Rectal smooth muscle tissue (tissue), 1 donor: Measurements from ENCODE around the gene OSBPL10.

Experiments used
- H3K27ac ChIP-seq: one replicate; pipeline ENCODE4 v1.7.0; 2013; ENCODE audit warnings: low read depth, low read length, inconsistent platforms
- H3K27me3 ChIP-seq: one replicate; pipeline ENCODE4 v1.7.0; 2013; ENCODE audit warnings: low read length; ENCODE audit not compliant: control insufficient read depth, insufficient read depth
- H3K36me3 ChIP-seq: one replicate; pipeline ENCODE4 v1.7.0; 2013; ENCODE audit warnings: low read length; ENCODE audit not compliant: control insufficient read depth, insufficient read depth
- H3K4me1 ChIP-seq: one replicate; pipeline ENCODE4 v1.7.0; 2013; ENCODE audit warnings: low read length; ENCODE audit not compliant: control insufficient read depth, insufficient read depth
- H3K4me3 ChIP-seq: one replicate; pipeline ENCODE4 v1.7.0; 2013; ENCODE audit warnings: low read length
- H3K9ac ChIP-seq: one replicate; pipeline ENCODE4 v1.7.0; 2013; ENCODE audit warnings: low read length

OSBPL10 gene

DNA sequence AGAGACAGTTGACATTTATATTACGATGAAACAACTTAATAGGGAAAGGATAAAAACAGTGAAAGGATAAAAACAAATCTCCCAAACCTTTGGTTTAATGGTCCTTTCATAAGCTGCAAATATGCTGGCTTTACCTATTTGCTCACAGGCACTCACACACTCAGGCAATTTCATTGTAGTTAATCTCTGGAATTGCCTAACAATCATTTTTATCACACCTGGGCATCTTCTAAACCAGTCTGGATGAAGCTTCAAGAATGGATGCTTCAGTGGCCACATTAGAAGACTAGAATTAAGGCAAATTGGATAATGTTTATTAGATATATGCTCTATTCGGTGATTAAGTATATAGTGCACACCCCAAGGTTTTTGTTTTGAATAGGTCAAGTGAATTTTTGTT is 13.5 kb downstream of the OSBPL10 start:
- Histone ChIP-seq H3K36me3 (no peaks in the 10 kb centered on the region), H3K27me3 (no peaks in the 10 kb centered on the region), H3K4me1 (peaks cover 4% of the 10 kb centered on the region), H3K9ac (no peak overlapping the region), H3K4me3 (no peak overlapping the region), H3K27ac (no peak overlapping the region)

- Histone ChIP-seq H3K4me3 (no peak overlapping the region), H3K36me3 (no peaks in the 10 kb centered on the region), H3K27me3 (no peaks in the 10 kb centered on the region), H3K4me1 (peaks cover 4% of the 10 kb centered on the region), H3K9ac (no peak overlapping the region), H3K27ac (no peak overlapping the region)
Observed at GRCh38 chr3:31966978-31967591, 14.0 kb downstream of the OSBPL10 start.

GRCh38 chr3:31962801-31963205 is 18.3 kb downstream of the OSBPL10 start:
- no peaks in the 10 kb centered on the region for H3K36me3 ChIP-seq

GRCh38 chr3:31960793-31961431 is 20.1 kb downstream of the OSBPL10 start:
- peaks cover 7% of the 10 kb centered on the region for H3K4me1 ChIP-seq
- no peak overlapping the region for H3K9ac ChIP-seq

More at GRCh38 chr3:31962801-31963205, 18.3 kb downstream of the OSBPL10 start:
- no peak overlapping the region for H3K9ac ChIP-seq
- H3K4me1 ChIP-seq = peaks cover 7% of the 10 kb centered on the region
- H3K4me3 ChIP-seq = no peak overlapping the region
- H3K27ac ChIP-seq = no peak overlapping the region
- H3K27me3 ChIP-seq = no peaks in the 10 kb centered on the region

DNA sequence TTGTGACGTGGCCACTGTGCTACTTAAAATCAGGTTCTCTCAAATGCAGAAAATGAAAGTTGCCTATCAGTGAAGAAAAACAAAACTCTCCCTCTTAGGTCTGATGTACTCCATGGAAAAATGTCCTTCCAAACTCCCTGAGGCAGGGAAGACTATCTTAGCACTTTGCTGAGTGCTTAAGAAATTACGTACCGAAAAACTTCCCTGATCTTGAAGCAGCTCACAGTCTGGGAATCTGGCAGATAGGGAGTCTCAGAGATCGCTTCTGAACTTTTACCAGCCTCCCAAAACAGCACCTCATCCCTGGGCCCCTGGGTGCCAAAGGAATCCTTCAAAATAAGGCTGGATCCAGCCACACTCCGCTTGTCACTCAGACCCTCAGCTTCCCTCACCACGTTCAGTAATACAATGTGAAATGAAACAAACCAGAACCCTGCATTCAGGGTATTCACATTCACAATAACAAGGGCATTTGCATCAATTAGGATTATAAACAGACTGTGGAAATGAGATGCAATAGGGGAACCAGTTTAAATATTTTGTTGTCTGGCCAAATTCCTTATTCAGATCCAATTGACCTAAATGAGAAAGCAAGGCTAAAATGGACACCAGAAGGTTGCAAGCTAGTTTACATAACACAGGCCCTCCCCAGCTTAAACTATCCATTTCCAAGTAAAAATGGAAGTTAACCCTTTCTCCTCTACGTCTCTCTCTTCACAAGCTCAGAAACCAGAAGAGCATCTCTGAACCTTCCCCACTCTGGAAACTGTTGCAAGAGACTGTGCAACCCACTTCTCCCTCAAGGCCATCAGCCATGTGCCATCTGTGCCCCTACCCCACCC is 20.9 kb downstream of the OSBPL10 start:
- no peaks in the 10 kb centered on the region for H3K27me3 ChIP-seq
- no peaks in the 10 kb centered on the region for H3K36me3 ChIP-seq
- no peak overlapping the region for H3K9ac ChIP-seq
- H3K4me1 ChIP-seq = peaks cover 7% of the 10 kb centered on the region
- peak overlapping the region; percentile 59 for H3K27ac ChIP-seq
- peak overlapping the region; percentile 26 for H3K4me3 ChIP-seq

More at GRCh38 chr3:31960793-31961431, 20.1 kb downstream of the OSBPL10 start:
- no peaks in the 10 kb centered on the region for H3K27me3 ChIP-seq
- no peaks in the 10 kb centered on the region for H3K36me3 ChIP-seq
- H3K27ac ChIP-seq = no peak overlapping the region
- no peak overlapping the region for H3K4me3 ChIP-seq

- Histone ChIP-seq H3K27ac (peak overlapping the region; percentile 59), H3K4me3 (no peak overlapping the region), H3K9ac (no peak overlapping the region)
Observed at GRCh38 chr3:31959251-31959650, 21.8 kb downstream of the OSBPL10 start.

DNA sequence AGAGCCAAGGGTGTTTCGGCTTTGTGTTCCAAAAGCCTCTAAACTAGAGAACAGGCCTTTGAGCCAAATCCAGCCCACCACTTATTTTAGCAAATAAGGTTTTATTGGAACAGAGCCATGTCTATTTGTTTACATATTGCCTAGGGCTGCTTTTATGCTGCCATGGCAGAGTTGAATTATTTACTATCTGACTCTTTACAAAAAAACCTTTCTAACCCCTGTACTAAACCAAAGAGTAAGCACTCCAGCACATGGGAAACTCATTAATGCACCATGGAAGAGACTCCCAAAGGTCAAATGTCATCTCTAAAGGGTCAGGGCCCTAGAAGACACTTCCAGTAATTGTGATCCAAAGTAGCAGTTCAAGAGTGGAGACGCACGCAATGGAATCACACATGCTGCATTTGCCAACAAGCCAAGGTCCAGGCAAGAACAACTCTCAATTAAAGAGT is 22.3 kb downstream of the OSBPL10 start:
- no peak overlapping the region for H3K4me3 ChIP-seq
- no peak overlapping the region for H3K9ac ChIP-seq
- no peaks in the 10 kb centered on the region for H3K27me3 ChIP-seq
- no peaks in the 10 kb centered on the region for H3K36me3 ChIP-seq
- peaks cover 7% of the 10 kb centered on the region for H3K4me1 ChIP-seq
- peak overlapping the region; percentile 33 for H3K27ac ChIP-seq

More at GRCh38 chr3:31959251-31959650, 21.8 kb downstream of the OSBPL10 start:
- H3K36me3 ChIP-seq = no peaks in the 10 kb centered on the region
- peaks cover 7% of the 10 kb centered on the region for H3K4me1 ChIP-seq
- no peaks in the 10 kb centered on the region for H3K27me3 ChIP-seq

DNA sequence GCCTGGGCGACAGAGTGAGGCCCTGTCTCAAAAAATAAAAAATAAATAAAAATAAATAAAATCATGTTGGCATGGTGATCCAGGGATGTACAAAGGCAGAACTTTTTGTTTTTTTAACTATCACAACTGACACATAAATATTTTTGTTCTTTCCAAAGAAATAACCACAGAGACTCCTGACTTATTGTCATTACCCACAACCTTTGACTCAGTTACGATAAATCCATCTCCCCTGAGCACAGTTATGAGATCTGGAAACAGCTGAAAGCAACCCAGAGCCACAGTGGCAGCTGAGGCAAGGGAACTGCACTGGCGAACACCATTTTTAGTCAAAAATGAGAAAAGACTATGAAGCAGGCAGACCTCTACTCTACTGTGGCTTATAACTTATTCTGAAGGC is 24.0 kb downstream of the OSBPL10 start:
- Histone ChIP-seq H3K27ac (no peak overlapping the region), H3K36me3 (no peaks in the 10 kb centered on the region), H3K9ac (no peak overlapping the region)

GRCh38 chr3:31955581-31955980 is 25.5 kb downstream of the OSBPL10 start:
- Histone ChIP-seq H3K4me3 (no peak overlapping the region), H3K36me3 (no peaks in the 10 kb centered on the region), H3K4me1 (peaks cover 4% of the 10 kb centered on the region), H3K27me3 (no peaks in the 10 kb centered on the region), H3K27ac (no peak overlapping the region), H3K9ac (no peak overlapping the region)

More for the DNA sequence above, 24.0 kb downstream of the OSBPL10 start:
- Histone ChIP-seq H3K4me1 (peaks cover 7% of the 10 kb centered on the region), H3K4me3 (no peak overlapping the region), H3K27me3 (no peaks in the 10 kb centered on the region)

DNA sequence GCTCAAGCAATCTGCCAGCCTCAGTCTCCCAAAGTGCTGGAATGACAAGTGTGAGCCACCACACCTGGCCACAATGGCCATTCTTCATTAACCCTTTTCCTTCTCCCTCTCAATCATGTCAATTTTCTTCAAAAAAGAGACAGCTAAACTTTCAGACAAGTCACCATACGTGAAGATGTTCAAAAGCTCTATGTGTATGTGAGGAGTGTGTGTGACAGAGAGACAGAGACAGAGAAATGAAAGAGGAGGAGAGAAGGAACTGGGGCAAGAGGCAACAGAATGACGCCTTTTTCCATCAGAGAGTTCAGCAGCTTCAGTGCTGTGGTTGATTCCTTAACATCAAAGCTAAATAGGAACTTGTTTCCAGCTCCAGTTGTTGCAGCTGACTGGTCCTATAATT is 27.4 kb downstream of the OSBPL10 start:
- H3K4me3 ChIP-seq = no peak overlapping the region
- H3K27me3 ChIP-seq = no peaks in the 10 kb centered on the region
- no peaks in the 10 kb centered on the region for H3K36me3 ChIP-seq
- H3K9ac ChIP-seq = no peak overlapping the region
- peaks cover 3% of the 10 kb centered on the region for H3K4me1 ChIP-seq
- no peak overlapping the region for H3K27ac ChIP-seq

DNA sequence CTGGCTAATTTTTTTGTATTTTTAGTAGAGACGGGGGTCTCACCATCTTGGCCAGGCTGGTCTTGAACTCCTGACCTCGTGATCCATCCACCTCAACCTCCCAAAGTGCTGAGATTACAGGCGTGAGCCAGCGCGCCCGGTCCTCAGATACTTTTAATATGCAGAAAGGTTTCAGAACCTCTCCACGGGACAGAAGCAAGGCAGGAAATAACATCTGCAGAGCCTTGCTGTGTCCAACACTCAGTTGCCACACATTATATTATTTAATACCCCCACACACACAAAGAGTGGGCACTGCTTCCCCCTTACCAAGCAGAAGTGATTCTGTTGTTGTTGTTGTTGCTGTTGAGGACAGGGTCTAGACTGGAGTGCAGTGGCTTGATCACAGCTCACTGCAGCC is 28.0 kb downstream of the OSBPL10 start:
- H3K27ac ChIP-seq = no peak overlapping the region

DNA sequence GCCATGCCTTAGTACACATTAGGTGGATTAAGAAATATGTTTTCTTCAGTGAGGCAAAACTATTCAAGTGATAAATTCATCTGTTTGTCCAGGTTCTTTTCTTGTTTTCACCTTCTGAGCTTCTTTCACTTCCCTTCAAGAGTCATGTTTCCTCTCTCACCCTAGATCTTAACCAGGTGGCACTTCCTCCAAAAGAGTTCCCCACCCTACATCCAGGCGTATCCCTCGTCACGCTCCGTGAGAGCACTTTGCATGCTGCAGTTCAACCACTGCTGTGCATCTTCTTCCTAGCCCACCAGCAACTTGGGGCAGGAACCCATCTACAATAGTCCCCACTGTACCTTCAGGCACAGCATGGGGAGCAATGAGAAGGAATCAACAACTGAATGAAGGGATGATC is 28.9 kb downstream of the OSBPL10 start:
- no peak overlapping the region for H3K9ac ChIP-seq
- H3K4me1 ChIP-seq = no peaks in the 10 kb centered on the region
- H3K36me3 ChIP-seq = no peaks in the 10 kb centered on the region
- H3K27ac ChIP-seq = no peak overlapping the region
- no peak overlapping the region for H3K4me3 ChIP-seq
- no peaks in the 10 kb centered on the region for H3K27me3 ChIP-seq

More for the DNA sequence above, 28.0 kb downstream of the OSBPL10 start:
- no peaks in the 10 kb centered on the region for H3K27me3 ChIP-seq
- H3K9ac ChIP-seq = no peak overlapping the region
- H3K4me1 ChIP-seq = peaks cover 3% of the 10 kb centered on the region
- no peaks in the 10 kb centered on the region for H3K36me3 ChIP-seq
- H3K4me3 ChIP-seq = no peak overlapping the region
